ENCODE results near the gene HTT.

- no peak for TF ChIP-seq CTCF (IDR thresholded peaks at IDR 0.05)
- TF ChIP-seq POLR2A (IDR thresholded peaks at IDR 0.05): no peak
Measured at GRCh38 chr4:3233391-3234071, 159.1 kb downstream of the HTT start.
